ENCODE measurements around the gene EDAR.

Gene EDAR

GRCh38 chr2:108854484-108854883 lies 134.5 kb downstream of the EDAR start:
- DNase-seq (ENCODE audit: low read depth in 2 of 2) = no peak

GRCh38 chr2:108853421-108853820 lies 135.6 kb downstream of the EDAR start:
- no peak for DNase-seq (ENCODE audit: low read depth in 2 of 2)

GRCh38 chr2:108852375-108852774 lies 136.6 kb downstream of the EDAR start:
- DNase-seq (ENCODE audit: low read depth in 2 of 2) = no peak

GRCh38 chr2:108847000-108847399 lies 142.0 kb downstream of the EDAR start:
- DNase-seq (ENCODE audit: low read depth in 2 of 2) = no peak

- DNase-seq (ENCODE audit: low read depth in 2 of 2) = no peak
These were observed 143.1 kb downstream of the EDAR start for GRCh38 chr2:108845923-108846322.

Measured in stimulated activated CD4-positive, alpha-beta T cell treated with anti-CD3 and anti-CD28 coated beads, Interleukin-1b, Interleukin-23, amount 100 ng/mL, for 4 hours (primary cell).